ENCODE measurements around the gene DHX34. TPM values are rescaled to one million over a fixed set of nuclear protein-coding genes. Genes with fewer than 3 reads are reported as not detected.
A peak's percentile ranks its signal among the peaks of the same experiment; 100 is the strongest.

DHX34 gene
- total and polyA plus RNA-seq, 9 of the 15 experiments (the other 6 are each of a cell fraction or from before 2014, with no cell fraction given) = 0.36 to 42.0 (median 15.0) TPM

- no peak for TF ChIP-seq ZBTB40 (IDR thresholded peaks at IDR 0.05)
- TF ChIP-seq ZBTB40 (CRISPR knock-in tag; IDR thresholded peaks at IDR 0.05) = no peak
- peak; percentile 47; the same call in 1 of the 2 replicates for TF ChIP-seq SMARCA5 (IDR thresholded peaks at IDR 0.05)
- TF ChIP-seq SMAD3 (CRISPR knock-in tag; conservative IDR thresholded peaks at IDR 0.05) = no peak
- TF ChIP-seq CCNT2 (IDR thresholded peaks at IDR 0.05; ENCODE audit: borderline replicate concordance, extremely low read depth, insufficient read length, low read depth, low read length) = no peak
- TF ChIP-seq, protein P1, sequence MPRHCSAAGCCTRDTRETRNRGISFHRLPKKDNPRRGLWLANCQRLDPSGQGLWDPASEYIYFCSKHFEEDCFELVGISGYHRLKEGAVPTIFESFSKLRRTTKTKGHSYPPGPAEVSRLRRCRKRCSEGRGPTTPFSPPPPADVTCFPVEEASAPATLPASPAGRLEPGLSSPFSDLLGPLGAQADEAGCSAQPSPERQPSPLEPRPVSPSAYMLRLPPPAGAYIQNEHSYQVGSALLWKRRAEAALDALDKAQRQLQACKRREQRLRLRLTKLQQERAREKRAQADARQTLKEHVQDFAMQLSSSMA (CRISPR knock-in tag; IDR thresholded peaks at IDR 0.05) = no peak
- no peak for TF ChIP-seq NR1H2 (CRISPR knock-in tag; IDR thresholded peaks at IDR 0.05)
- no peak for TF ChIP-seq ZNF764 (CRISPR knock-in tag; IDR thresholded peaks at IDR 0.05; ENCODE audit: low read depth)
- TF ChIP-seq RBM25 (IDR thresholded peaks at IDR 0.05; ENCODE audit: low read depth, low read length, severe bottlenecking) = peak; percentile 73
- no peak for TF ChIP-seq ATF1 (CRISPR knock-in tag; IDR thresholded peaks at IDR 0.05)
- TF ChIP-seq ATF1 (tag; IDR thresholded peaks at IDR 0.05) = no peak
- no peak for TF ChIP-seq RBBP5 (IDR thresholded peaks at IDR 0.05; ENCODE audit: borderline replicate concordance, insufficient read depth, low read length, poor library complexity, severe bottlenecking)
- TF ChIP-seq SIRT6 (IDR thresholded peaks at IDR 0.05; ENCODE audit: low read depth, low read length) = no peak
- TF ChIP-seq, protein P2, sequence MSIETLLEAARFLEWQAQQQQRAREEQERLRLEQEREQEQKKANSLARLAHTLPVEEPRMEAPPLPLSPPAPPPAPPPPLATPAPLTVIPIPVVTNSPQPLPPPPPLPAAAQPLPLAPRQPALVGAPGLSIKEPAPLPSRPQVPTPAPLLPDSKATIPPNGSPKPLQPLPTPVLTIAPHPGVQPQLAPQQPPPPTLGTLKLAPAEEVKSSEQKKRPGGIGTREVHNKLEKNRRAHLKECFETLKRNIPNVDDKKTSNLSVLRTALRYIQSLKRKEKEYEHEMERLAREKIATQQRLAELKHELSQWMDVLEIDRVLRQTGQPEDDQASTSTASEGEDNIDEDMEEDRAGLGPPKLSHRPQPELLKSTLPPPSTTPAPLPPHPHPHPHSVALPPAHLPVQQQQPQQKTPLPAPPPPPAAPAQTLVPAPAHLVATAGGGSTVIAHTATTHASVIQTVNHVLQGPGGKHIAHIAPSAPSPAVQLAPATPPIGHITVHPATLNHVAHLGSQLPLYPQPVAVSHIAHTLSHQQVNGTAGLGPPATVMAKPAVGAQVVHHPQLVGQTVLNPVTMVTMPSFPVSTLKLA (conservative IDR thresholded peaks at IDR 0.05) = 0 out of 4 replicates have a peak, but pooled peaks of 1 of the 2 experiments have one; percentile 44
- TF ChIP-seq SAFB (IDR thresholded peaks at IDR 0.05; ENCODE audit: borderline replicate concordance, low read depth, low read length) = no peak
- TF ChIP-seq HDAC3 (IDR thresholded peaks at IDR 0.05; ENCODE audit: borderline replicate concordance, partially characterized antibody) = no peak
- no peak for TF ChIP-seq BHLHE40 (IDR thresholded peaks at IDR 0.05; ENCODE audit: low read length)
- no peak for TF ChIP-seq EP400 (IDR thresholded peaks at IDR 0.05)
- TF ChIP-seq EWSR1 (IDR thresholded peaks at IDR 0.05; ENCODE audit: borderline replicate concordance, low read depth, partially characterized antibody) = no peak
These were observed 32.6 kb upstream of the DHX34 start (continued) for GRCh38 chr19:47316513-47316912.
